HG03442 (cell line): ENCODE results near the gene OXNAD1.

Source experiments
- ATAC-seq: cut with Tn5 transposase; IDR thresholded peaks from one replicate; pipeline ENCODE4 v1.9.1; 2021; ENCODE audit warnings: mild to moderate bottlenecking, moderate library complexity; ENCODE audit not compliant: unreplicated experiment

Gene OXNAD1

DNA sequence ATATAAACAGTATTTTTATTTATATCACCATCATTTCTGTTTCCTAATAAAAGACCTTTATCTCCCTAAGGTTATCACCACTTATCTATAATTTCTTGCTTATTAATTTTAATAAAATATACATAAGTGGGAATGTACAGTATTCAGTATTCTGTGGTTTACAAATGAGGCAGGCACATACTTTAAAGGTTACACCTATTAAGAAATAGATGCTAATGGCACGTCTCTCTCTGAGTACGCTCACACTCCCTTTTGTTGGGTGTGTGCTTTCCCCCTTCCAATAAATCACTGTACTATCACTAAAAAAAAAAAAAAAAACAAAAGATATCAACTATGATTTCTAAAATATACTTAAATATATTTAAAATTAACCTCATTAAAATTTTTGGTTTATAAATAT, 8.9 kb downstream of the OXNAD1 start:
- ATAC-seq, result no peak

DNA sequence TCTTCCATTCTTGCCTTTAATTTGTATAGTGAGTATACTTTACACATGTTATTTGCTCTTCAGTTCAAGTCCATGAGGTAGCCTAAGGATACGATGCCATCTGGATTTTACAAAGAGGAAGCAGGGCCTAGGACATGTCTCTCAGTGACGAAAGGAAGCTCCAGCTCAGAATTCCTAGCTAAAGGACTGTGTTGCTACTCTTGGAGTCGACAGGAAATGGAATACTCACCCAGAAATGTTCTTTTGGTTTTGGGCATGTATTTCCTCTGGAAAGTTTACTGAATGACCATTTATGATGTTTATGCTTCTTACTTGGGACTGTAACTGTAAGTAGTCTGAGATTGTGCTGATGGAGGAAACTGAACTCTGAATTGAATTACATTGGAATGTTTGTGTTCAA, 12.5 kb downstream of the OXNAD1 start:
- no peak for ATAC-seq

DNA sequence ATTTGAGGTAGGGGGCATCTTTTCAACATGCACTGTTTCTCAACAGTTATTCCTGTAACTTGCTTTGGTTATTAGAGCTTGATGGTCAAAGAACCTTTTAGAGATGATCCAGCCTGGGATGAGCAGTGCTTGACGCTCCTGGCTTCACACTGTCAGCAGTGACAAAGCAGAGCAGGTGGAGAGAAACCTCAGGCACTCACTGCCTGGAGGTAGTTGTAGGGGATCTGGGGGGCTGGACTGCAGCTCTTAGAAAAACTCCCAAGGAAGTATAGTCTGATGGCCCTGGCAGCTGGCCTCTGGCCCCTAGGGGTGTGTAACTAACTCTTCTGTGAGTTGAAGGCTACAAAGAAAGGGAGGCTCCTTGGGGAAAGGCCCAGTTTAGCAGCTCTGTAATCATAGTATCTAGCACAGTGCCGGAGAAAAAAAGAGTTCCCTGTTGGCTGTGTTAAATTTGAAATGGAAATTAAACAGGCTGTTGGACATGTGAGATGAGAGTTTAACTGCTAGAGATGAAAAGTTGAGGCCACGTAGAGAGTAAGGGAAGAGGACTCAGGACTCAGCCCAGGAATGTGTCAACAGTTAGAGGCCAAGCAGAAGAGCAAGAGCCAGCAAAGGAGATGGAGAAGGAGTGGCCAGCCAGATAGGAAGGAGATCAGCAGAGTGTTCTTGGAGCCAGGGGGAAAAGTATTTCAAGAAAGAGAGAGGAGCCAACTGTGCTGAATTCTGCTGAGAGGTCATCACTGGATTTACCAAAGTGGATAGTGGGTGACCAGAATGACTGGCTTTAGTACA, 14.2 kb downstream of the OXNAD1 start:
- ATAC-seq, result no peak

DNA sequence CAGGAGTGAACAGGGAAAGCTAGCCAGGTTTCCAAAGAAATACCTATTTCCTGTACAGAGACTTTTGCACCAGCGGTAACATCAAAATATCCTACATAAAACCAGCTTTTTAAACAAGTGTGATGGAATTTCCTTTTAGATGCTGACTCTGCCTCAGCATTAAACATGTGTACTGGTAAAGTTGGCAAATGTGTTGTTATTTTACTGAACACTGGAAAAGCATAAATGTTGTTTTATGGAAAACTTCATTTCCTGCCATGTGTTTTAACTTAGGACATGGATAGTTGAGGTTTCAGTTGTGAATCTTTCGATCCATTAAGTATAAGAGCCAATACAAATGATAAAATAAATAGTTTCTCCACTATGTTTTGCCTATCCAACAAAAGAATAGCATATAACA, 15.7 kb downstream of the OXNAD1 start:
- ATAC-seq, result no peak

DNA sequence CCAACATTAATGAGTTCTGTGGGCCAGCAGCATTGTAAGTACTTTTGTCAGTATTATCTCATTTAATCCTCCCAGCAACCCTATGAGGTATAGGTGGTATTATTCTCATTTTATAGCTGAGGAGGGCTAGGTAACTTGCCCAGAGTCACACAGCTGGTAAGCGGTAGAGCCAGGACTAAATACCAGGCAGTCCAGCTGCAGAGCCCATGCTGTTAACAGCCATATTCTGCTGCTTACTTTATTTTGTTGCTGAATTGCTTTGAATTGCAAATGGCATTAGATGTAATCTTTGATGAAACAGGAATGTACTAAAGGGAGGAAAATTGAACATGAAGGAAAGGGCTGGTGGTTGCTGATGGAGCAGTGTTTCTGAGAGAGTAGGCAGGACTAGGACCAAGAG, 19.6 kb downstream of the OXNAD1 start:
- no peak for ATAC-seq

DNA sequence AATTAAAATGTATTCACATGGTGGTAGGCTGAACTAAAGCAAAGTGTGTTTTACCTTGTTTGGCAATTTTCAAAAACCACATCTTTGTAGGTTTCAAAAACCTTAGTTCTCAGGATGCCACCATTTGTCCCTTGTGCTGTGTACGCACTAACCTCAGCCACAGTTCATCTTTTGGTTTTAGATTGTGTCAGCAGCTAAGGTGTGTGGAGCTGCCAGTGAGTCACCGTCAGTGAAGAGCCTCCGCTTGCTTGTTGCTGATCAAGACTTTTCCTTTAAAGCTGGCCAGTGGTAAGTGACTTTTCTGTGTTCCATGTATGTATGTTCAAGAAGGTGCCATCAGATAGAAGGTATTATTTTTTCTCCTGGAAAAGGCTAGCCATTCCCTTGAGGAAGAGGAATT, 21.1 kb downstream of the OXNAD1 start:
- peak; percentile 85 for ATAC-seq

DNA sequence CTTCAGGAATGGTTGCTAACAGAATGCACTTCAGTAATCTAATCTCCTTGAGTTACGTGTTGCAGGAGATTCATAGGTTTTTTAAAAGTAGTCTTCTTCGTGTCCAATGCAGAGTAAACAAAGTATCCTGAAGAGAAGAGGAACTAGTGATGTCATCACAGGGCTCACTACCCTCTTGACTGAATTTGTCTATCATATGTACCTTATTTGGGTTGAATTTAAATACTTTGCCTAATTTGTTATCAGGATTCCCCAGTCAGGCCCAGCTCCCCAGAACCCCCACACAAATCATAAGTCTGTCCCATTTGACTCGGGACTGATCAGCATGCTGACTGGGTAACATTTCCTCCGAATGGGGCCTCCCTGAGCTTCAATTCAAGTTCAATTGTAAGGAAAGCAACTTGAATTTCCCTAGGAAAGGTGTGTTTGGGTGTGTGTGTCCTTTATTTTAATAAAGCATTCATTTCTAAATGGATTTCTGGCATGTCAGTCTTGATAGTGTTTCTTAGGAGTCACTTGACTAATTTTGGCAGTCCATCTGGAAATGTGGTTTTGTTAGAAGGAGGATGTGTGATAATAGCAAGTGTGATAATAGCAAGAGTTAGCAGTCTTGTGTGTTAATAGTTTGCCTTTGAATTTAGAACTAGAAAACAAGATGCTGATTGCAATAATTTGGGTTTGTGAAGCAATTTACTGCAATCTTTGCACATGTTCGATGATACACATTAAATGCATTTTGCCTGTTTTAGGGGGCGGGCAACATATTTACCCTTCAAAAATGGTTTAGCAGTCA, 21.9 kb downstream of the OXNAD1 start:
- no peak for ATAC-seq

DNA sequence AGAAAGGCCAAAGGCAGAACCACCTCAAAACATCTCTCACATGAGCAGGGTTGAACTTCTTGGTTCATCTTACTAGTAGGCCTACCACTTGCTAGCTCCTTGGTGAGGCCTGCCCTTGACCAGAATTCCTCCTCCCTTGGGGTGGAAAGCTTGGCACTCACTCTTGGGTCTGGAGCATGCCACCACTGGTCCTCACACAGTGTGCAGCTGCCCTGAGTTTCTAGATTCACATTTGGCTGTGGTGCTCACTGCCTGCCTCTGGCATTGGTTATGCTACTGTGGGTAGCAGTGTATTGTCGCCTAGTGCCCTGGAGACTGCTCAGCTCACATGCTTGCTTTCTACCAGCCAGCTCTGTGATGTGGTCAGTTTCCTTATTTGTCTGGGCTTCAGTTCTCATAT, 23.7 kb downstream of the OXNAD1 start:
- ATAC-seq, result no peak

DNA sequence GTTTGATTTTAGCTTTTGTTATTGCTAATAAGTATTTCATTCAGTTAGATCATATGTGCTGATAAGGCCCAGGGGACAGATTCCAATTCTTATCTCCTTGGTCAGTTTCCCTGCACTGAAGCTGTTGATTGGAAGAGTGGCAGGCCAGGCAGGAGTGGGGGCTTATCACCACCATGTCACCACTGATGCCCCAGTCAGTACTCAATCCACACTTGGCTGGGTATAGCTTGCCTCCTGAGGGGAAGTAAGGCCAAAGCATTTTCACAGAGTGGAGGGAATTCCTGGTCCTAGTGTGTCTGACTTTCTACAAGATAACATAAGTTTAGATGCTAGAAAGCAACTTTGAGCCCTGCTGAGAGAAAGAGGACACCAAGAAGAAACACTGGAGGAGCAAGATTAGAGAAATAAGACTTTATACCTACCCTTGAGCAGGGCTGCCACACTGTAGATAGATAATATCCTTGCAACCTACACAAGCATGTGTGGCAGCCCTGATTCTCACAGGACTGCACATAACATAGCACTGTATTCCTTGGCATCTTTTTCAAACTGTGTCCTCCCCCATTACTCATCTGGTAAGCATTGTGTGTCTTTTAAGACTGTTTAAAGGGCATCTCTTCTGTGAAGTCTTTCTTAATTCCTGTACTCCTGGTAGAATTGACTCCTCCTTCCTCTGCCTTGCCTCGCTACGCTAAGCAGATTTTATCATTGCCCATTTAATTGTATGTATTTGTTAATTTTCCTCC, 24.3 kb downstream of the OXNAD1 start:
- no peak for ATAC-seq

DNA sequence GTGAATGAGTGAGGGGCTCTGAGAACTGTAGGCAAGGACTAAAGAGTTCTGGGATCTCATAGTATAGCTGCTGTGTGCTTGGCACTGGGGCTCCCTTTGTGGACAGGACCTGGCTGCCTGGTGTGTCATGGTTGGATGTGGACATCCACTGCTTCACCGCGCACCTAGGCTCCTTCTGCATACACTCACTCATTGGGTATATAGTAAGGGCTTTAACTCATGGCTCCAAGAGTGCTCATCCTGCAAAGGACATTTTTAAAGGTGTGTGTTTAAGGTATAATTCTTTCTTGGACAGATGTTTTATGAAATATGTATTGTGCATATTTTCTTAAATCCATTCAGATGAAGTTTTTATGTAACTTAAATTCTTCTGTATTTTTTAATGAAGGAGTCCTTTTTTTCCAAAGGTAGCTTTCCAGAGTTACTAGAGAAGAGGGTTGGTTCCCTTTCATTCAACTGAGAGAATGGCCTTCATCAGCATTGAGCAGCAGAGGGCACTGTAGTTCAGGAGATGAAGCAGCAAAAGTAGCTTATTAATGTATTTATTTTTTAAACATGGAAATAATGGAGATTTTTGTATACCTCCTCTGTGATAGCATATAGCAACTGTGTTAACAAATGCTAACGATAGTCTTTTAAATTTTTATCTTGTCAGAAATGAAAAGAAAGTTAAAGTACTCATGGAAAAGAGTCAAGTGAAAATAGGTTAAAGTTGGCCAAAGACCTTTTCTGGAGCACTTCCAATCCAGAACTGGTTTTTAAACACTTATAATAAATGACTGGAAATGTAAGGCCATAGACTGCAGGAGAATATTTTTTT, 25.2 kb downstream of the OXNAD1 start:
- no peak for ATAC-seq

DNA sequence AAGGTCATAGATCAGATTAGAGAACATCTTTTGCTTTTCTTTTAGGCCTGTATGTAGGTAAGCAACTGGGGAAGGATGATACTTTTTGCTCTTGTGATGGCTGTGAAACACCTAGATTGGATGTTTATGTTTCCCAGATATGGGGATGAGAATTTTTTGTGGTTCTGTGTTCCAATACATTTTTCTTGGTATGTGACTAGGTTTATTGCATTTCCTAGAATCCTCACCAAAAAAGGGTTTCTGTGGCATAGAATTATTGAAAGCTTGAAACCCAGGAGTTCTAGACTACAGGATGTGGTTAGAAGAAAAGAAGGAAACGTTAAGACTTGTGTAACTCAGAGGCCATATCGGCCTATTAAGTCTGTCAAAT, 25.8 kb downstream of the OXNAD1 start:
- peak; percentile 42 for ATAC-seq

DNA sequence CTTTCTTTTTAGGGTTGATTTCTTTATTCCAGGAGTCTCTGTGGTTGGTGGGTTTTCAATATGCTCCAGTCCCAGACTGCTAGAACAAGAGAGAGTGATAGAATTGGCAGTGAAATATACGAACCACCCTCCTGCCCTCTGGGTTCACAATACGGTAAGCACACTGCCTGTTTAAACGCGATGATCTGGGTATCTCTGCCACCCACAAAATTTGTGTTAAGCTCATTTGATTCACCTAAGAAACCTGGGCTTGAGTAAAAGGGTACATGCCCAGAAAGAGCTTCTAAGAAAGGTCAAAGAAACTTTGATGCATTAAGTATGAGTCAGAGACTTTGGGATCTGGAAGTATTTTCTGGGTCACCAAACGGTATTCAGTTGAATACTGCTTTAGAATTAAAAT, 29.8 kb downstream of the OXNAD1 start:
- ATAC-seq, result no peak

DNA sequence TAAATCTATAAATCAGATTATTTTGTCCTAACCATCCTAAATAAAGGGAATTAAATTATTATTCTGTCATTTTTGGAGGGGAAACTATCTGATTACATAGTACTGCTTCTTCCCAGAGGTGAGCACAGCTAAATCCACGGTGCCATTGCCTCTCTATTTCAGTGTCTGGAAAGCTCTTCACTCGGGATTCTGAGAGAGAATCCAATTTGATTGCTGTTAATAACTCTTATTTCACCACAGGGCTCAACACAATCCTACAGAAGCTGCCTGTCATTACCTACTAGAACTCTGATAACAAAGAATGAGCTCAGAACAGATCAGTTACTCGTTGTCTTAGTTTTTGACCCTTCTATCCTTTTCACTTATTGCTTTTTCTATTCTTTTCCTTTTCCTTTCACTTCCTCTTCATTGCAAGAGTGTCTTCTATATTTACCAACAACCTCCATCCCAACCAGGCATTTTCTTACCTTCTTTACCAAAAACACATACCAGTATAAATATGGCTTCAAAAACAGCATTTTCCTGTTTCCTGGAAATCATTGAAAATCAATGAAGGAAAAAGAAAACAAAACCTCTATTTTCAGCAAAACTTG, 30.4 kb downstream of the OXNAD1 start:
- no peak for ATAC-seq

DNA sequence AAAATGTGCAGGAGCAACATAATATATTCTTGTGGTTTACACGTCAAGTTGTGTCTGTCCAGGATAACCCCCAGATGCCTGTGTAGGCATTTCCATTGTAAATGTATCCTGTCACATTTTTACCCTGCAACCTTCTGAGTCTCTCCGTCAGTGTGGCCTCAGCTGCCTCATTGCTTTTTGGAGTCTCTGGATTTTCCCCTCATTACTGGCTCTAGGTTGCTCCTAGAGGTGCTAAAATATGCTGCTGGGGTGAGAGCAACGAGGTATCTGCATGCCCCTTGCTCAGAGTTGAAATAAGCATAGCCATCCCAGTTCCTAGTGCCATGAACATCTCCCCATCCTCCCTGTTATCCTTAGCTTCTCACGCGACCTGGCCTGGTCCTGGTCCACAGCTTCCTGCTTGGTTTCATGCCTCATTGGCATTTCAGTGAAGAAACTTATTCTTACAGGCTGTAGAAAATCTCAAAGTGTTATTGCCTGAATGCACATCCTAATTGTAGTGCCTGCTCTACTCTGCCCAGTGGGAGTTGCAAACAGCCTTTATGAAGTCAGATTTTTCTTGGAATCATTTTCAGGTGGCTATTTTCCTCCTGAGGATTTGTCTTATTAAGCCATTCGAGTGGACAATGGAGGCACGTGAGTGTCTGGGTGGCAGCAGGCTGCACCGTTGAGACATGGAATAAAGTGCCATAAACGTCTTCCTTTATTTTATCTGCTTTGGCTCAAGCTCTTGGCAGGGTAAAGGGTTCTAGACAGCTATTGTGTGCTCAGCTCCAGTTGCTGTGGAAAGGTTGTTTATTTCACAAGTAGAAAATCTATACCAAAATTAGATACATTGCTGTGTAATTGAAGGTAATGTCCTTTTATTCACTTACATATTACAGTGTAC, 33.2 kb downstream of the OXNAD1 start:
- no peak for ATAC-seq

DNA sequence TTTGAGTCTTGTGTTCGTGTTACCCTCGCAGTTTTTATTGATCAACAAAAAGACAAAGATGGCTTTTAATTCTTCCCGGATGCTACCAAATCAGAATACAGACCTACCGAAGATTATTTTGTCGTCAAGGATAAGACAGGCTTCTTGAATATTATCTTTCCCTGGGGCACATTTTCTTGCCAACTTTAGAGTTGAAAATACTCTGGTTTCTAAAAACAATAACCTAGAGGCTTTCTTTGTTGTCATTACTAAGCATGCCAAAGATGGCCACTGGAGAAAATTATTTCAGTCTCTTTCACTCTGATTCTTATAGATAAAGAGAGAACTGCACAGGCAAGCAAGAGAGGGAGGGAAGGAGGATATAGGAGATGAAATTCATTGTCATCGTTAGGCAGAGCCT, 33.9 kb downstream of the OXNAD1 start:
- ATAC-seq, result no peak

DNA sequence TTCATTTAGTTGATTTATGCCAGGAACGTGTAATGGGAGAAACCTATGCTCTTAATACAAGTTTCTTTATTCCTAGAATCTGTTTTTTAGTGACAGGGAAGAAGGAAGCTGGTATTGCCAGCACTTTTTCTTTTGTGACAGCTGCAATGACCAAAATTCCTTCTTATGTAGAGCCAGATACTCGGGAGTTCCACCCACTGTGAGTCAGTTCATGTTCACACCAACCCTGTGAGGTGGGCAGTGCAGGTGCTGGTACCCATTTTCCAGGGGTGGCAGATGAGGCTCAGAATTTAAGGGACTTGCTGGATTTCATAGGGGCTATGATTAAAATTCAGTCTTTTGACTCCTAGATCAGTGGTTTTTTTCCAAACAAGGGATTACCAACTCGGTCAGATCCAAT, 34.7 kb downstream of the OXNAD1 start:
- no peak for ATAC-seq

DNA sequence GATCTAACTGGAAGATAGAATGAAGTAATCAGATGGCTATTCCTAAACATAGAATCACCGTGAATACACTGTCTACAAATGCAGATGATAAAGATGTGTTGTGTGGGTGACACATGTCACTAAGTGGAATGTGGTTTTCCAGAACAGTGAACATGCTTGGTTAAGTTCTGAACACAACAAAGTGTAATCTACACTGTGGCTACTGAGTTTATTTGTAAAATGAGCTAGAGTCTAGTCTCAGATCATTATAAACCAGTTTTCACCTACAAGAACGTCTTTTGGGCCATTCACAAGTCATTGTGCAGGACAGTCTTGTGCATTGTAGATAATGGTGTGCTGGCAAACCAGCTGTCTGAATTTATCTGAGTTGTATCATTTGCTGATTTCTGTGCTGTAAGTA, 35.3 kb downstream of the OXNAD1 start:
- peak; percentile 61 for ATAC-seq

DNA sequence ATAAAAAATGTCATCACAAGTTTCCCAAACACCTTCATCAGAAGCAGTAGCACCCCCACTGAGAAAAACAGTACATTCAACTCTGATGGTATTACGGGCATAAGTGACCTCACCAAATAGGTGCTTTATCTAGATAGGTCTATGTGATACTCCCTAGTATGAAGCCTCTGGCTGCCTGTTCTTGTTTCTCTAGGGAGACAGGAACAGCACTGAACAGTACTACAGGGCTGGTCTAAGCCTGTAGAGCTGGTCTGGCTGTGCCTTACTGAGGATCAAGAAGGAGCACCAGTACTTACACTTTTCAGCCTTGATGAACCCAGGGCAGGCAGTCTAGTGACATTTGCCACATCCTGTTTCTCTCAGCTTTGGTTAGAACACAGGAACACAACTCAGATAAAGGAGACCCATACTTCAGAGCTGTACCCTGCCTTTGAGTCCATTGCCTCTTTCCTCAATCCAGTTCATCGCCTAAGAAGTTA, 35.9 kb downstream of the OXNAD1 start:
- ATAC-seq, result peak; percentile 61

DNA sequence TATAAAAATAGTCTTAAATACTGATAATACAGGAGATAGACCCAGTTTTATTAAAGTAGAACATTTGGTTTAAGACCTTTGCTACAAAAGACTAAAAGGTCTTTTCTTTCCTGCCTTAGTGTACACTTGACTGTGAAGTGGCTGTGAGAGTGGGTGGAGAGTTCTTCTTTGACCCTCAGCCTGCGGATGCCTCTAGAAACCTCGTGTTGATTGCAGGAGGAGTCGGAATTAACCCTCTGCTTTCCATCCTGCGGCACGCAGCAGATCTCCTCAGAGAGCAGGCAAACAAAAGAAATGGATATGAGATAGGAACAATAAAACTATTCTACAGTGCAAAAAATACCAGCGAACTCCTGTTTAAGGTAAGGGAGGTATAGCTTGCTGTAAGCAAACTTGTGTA, 36.5 kb downstream of the OXNAD1 start:
- no peak for ATAC-seq
